Breast epithelium (tissue), 4 donors: ENCODE results near the gene LUZP1. TPM values are rescaled to one million over a fixed set of nuclear protein-coding genes. Genes with fewer than 3 reads are reported as not detected.

Experiments used
- DNase-seq, 2 donors: peaks; one replicate each; pipeline ENCODE4 v3.0.0-alpha.2; 2019; ENCODE audit warnings: low spot score in 2 of 2
- H3K27ac ChIP-seq, 2 donors: fragments of 200-600 bp; sonication (generic) in 1 of 2; one replicate each; pipeline ENCODE4 v1.5.1; 2016 to 2019; ENCODE audit warnings: mild to moderate bottlenecking in 1 of 2
- H3K27me3 ChIP-seq, 2 donors: fragments of 200-600 bp; sonication (generic) in 1 of 2; one replicate each; pipeline versions ENCODE4 v1.5.1 to v1.6.0; 2017 to 2019; ENCODE audit warnings: control low read depth in 1 of 2, mild to moderate bottlenecking in 1 of 2
- H3K36me3 ChIP-seq: fragments of 200-600 bp; one replicate; pipeline ENCODE4 v1.5.1; 2019
- H3K4me1 ChIP-seq, 2 donors: fragments of 200-600 bp; sonication (generic); one replicate each; pipeline ENCODE4 v1.5.1; 2016 to 2019; ENCODE audit warnings: control low read depth in 1 of 2
- H3K4me3 ChIP-seq, 3 donors: fragments of 200-600 bp; sonication (generic); 1 replicate in 2 of 3; 2 replicates in 1 of 3; pipeline ENCODE4 v1.5.1; 2016 to 2019; ENCODE audit warnings: mild to moderate bottlenecking in 3 of 3, moderate library complexity in 2 of 3
- H3K9me3 ChIP-seq, 2 donors: fragments of 200-600 bp; sonication (generic) in 1 of 2; one replicate each; pipeline ENCODE4 v1.5.1; 2016 to 2019; ENCODE audit warnings: control low read depth in 1 of 2
- POLR2A ChIP-seq: fragments of 450-650 bp; IDR thresholded peaks from one replicate; pipeline ENCODE4 v1.6.1; 2016; ENCODE audit warnings: antibody characterized with exemption, mild to moderate bottlenecking, moderate library complexity
- POLR2AphosphoS5 ChIP-seq, 3 donors: sonication (generic); formaldehyde crosslinking; IDR thresholded peaks; one replicate each; pipeline ENCODE4 v1.6.1; 2017; ENCODE audit warnings: antibody characterized with exemption in 3 of 3
- intact Hi-C: fragments of 100-400 bp; cut with DNase I; formaldehyde crosslinking; loops from one replicate; pipeline ENCODE4 v1.15.1; 2023; ENCODE audit warnings: low total_unique reads
- total RNA-seq, 3 donors: library from RNA; depleted of rRNA; stranded (reverse); fragments of >200 nt; gene quantifications; one replicate each; pipeline ENCODE4 v1.1.0, GENCODE V29; 2016
- TF ChIP-seq, protein P1 (sequence below), 3 donors: fragments of 450-650 bp; IDR thresholded peaks; one replicate each; pipeline ENCODE4 v1.5.1; 2016 to 2017; ENCODE audit warnings: antibody characterized with exemption in 3 of 3, mild to moderate bottlenecking in 3 of 3, moderate library complexity in 3 of 3

LUZP1 gene
- total RNA-seq, 3 donors from 2014 or later = 21.0 to 26.6 (median 24.6) TPM

- peaks cover 0 to 6% of the 10 kb centered on the region in 2 donors for H3K4me1 ChIP-seq
- no peak for DNase-seq
- no peak overlapping the region for H3K4me3 ChIP-seq
- intact Hi-C loops = no loop called here
- TF ChIP-seq POLR2AphosphoS5 (IDR thresholded peaks at IDR 0.05) (no peak), POLR2A (no peak)
- TF ChIP-seq, protein P1, sequence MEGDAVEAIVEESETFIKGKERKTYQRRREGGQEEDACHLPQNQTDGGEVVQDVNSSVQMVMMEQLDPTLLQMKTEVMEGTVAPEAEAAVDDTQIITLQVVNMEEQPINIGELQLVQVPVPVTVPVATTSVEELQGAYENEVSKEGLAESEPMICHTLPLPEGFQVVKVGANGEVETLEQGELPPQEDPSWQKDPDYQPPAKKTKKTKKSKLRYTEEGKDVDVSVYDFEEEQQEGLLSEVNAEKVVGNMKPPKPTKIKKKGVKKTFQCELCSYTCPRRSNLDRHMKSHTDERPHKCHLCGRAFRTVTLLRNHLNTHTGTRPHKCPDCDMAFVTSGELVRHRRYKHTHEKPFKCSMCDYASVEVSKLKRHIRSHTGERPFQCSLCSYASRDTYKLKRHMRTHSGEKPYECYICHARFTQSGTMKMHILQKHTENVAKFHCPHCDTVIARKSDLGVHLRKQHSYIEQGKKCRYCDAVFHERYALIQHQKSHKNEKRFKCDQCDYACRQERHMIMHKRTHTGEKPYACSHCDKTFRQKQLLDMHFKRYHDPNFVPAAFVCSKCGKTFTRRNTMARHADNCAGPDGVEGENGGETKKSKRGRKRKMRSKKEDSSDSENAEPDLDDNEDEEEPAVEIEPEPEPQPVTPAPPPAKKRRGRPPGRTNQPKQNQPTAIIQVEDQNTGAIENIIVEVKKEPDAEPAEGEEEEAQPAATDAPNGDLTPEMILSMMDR (IDR thresholded peaks at IDR 0.05) = no peak
- no peaks in the 10 kb centered on the region for H3K9me3 ChIP-seq
- no peak overlapping the region for H3K27ac ChIP-seq
- peaks cover 9% of the 10 kb centered on the region for H3K36me3 ChIP-seq
- H3K27me3 ChIP-seq = no peaks in the 10 kb centered on the region
Measured at GRCh38 chr1:23085696-23086095, 83.0 kb downstream of the LUZP1 start.

DNA sequence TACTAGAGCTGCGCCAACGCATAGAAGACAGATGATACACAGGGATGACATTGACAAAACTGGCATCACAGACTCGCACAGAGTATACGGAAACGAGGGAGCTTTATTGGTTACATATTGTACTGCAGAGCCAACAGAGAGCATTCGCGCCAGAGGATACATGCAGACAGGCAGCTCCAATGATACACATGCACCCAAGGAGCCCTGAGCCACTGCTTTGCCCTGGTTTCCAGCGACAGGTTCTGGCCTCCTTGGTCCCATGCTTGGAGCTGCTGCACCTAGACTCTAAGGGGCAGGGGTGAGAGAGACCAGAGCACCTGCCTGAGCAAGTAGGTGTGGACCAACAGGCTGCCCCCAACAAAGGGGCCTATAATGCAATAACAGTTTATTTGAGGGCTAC lies 83.8 kb downstream of the LUZP1 start:
- intact Hi-C loops = no loop called here
- Histone ChIP-seq H3K4me3 (no peak overlapping the region), H3K36me3 (peaks cover 9% of the 10 kb centered on the region), H3K27ac (no peak overlapping the region), H3K4me1 (peaks cover 0 to 6% of the 10 kb centered on the region in 2 donors), H3K27me3 (no peaks in the 10 kb centered on the region), H3K9me3 (no peaks in the 10 kb centered on the region)
- TF ChIP-seq, protein P1 (IDR thresholded peaks at IDR 0.05) = no peak
- TF ChIP-seq POLR2AphosphoS5 (IDR thresholded peaks at IDR 0.05) (no peak), POLR2A (no peak)
- no peak for DNase-seq

GRCh38 chr1:23083714-23084480 lies 84.8 kb downstream of the LUZP1 start:
- Histone ChIP-seq H3K9me3 (no peaks in the 10 kb centered on the region), H3K27ac (peak overlapping the region in 1 of 2 donors; percentile 21), H3K36me3 (peaks cover 9% of the 10 kb centered on the region), H3K4me1 (peaks cover 0 to 6% of the 10 kb centered on the region in 2 donors), H3K27me3 (no peaks in the 10 kb centered on the region), H3K4me3 (no peak overlapping the region)
- intact Hi-C loops = no loop called here
- peak in 1 of 2 donors; percentile 39 for DNase-seq
- no peak for TF ChIP-seq POLR2AphosphoS5 (IDR thresholded peaks at IDR 0.05)
- TF ChIP-seq, protein P1 (IDR thresholded peaks at IDR 0.05) = no peak
- no peak for TF ChIP-seq POLR2A

DNA sequence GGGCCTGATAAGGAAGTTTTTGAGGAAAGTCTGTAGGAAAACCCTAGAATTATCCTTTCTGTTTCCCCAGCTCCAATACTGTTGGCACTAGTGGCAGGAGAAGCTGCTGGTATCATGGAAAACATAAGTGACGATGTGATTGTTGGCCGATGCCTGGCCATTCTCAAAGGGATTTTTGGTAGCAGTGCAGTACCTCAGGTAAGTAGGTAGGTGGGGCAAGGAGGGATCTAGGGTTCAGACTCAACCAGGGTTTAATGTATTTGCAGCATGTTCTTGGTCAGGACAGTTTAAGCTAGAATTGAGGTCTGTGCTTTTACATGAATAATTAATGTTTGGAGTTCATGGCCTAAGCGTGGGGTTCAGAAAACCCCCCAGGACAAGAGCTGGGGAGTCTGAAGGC lies 87.3 kb downstream of the LUZP1 start:
- Histone ChIP-seq H3K27ac (no peak overlapping the region), H3K27me3 (no peaks in the 10 kb centered on the region), H3K9me3 (no peaks in the 10 kb centered on the region), H3K4me1 (peaks cover 0 to 6% of the 10 kb centered on the region in 2 donors), H3K36me3 (no peaks in the 10 kb centered on the region), H3K4me3 (no peak overlapping the region)
- DNase-seq = no peak
- intact Hi-C loops = no loop called here
- TF ChIP-seq POLR2AphosphoS5 (IDR thresholded peaks at IDR 0.05) (no peak), POLR2A (no peak)
- TF ChIP-seq, protein P1 (IDR thresholded peaks at IDR 0.05) = peak in 2 of 3 donors; percentile 9 to 27

DNA sequence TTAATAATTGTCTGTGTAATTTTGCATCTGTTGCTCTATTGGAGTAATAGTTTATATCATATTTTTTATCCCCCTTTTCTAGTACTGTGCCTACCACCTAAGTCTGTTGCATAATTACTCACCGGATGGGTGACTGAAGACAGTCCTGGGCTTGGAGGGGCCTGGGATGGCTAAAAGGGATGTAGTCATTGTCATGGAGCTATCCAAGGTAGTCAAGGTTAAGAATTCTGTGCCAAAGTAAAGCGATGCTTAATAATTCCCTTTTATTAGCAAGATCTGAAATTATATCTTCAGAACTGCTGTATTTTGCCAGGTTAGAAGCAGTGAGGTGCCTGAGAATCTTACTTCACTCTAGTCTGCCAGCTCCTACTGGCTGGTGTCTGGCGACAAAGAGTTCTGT lies 87.8 kb downstream of the LUZP1 start:
- H3K27me3 ChIP-seq = no peaks in the 10 kb centered on the region
- no peak overlapping the region for H3K4me3 ChIP-seq
- H3K27ac ChIP-seq = no peak overlapping the region
- H3K9me3 ChIP-seq = no peaks in the 10 kb centered on the region
- TF ChIP-seq POLR2AphosphoS5 (IDR thresholded peaks at IDR 0.05) (no peak), POLR2A (no peak)
- TF ChIP-seq, protein P1 (IDR thresholded peaks at IDR 0.05) = no peak
- intact Hi-C loops = no loop called here
- no peak for DNase-seq
- H3K4me1 ChIP-seq = peaks cover 0 to 6% of the 10 kb centered on the region in 2 donors
- no peaks in the 10 kb centered on the region for H3K36me3 ChIP-seq
